ENCODE measurements around the gene FAM149B1.

FAM149B1 gene

DNA sequence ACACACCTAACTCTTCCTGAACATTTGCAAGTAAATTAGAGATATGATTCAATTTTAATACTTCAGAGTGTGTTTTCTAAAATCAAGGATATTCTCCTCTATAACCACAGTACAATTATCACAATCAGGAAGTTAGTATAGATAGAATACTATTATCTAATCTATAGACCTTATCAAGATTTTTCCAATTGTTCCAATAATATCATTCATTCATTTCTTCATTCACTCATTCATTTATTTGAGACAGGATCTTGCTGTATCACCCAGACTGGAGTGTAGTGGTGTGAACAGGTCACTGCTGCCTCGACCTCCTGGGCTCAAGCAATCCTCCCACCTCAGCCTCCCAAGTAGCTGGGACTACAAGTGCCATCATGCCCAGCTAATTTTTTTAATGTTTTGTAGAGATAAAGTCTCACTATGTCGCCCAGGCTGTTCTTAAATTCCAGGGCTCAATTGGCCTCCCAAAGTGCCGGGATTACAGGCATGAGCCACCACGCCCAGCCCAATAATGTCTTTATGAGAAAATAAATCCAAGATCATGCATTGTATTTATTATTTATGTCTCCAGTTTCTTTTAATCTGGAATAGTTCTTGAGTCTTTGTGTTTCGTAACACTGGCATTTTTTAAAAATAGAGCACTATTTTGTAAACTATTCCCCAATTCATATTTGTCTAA is 95.1 kb downstream of the FAM149B1 start:
- Mint-ChIP-seq H3K27me3 (no peaks in the 10 kb centered on the region), H3K27ac (no peak overlapping the region), H3K9me3 (ENCODE audit: low read depth) (no peaks in the 10 kb centered on the region), H3K36me3 (no peaks in the 10 kb centered on the region), H3K4me1 (ENCODE audit: low read depth) (no peaks in the 10 kb centered on the region), H3K4me3 (no peak overlapping the region)

GRCh38 chr10:73263693-73264347 is 95.9 kb downstream of the FAM149B1 start:
- Mint-ChIP-seq H3K27me3 (no peaks in the 10 kb centered on the region), H3K36me3 (no peaks in the 10 kb centered on the region), H3K27ac (no peak overlapping the region), H3K4me1 (ENCODE audit: low read depth) (no peaks in the 10 kb centered on the region), H3K4me3 (no peak overlapping the region), H3K9me3 (ENCODE audit: low read depth) (no peaks in the 10 kb centered on the region)

- H3K27me3 Mint-ChIP-seq: no peaks in the 10 kb centered on the region
- H3K4me3 Mint-ChIP-seq: no peak overlapping the region
- no peak overlapping the region for H3K27ac Mint-ChIP-seq
- H3K36me3 Mint-ChIP-seq: no peaks in the 10 kb centered on the region
- H3K4me1 Mint-ChIP-seq (ENCODE audit: low read depth): no peaks in the 10 kb centered on the region
- no peaks in the 10 kb centered on the region for H3K9me3 Mint-ChIP-seq (ENCODE audit: low read depth)
Measured at GRCh38 chr10:73264423-73264822, 96.5 kb downstream of the FAM149B1 start.

DNA sequence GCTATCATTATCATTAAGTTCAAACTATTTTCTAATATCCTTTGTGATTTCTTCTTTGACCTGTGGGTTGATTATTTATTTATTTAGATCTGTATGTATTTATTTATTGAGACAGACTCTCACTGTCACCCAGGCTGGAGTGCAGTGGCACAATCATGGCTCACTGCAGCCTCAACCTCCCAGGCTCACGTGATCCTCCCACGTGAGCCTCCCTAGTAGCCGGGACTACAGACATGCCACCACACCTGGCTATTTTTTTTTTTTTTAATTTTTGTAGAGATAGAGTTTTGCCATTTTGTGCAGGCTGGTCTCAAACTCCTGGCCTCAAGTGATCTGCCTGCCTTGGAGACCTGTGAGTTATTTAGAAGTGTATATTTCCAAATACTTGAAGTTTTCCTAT is 113.2 kb downstream of the FAM149B1 start:
- H3K27ac Mint-ChIP-seq: no peak overlapping the region
- no peaks in the 10 kb centered on the region for H3K4me1 Mint-ChIP-seq (ENCODE audit: low read depth)
- no peaks in the 10 kb centered on the region for H3K27me3 Mint-ChIP-seq
- H3K4me3 Mint-ChIP-seq: no peak overlapping the region
- peaks cover 6% of the 10 kb centered on the region for H3K36me3 Mint-ChIP-seq
- no peaks in the 10 kb centered on the region for H3K9me3 Mint-ChIP-seq (ENCODE audit: low read depth)

DNA sequence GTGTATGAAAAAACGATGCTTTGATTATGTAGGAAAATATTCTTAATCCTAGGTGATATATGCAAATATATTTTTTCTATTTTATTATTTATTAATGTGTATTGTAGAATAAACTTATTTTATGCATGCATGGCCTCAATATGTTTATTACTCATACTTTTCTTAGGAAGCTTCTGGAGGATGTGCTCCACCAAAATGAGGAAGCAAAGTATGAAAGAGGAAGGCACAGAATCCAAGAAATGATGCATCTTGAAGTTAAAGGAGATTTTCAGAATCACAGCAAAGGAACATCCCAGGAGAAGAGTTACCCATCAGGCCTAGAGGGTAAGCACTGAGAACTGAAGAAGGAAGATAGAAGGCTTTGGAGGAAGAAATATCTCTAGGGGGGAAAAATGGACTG is 119.5 kb downstream of the FAM149B1 start:
- peaks cover 13% of the 10 kb centered on the region for H3K36me3 Mint-ChIP-seq
- no peaks in the 10 kb centered on the region for H3K4me1 Mint-ChIP-seq (ENCODE audit: low read depth)
- no peak overlapping the region for H3K27ac Mint-ChIP-seq
- no peak overlapping the region for H3K4me3 Mint-ChIP-seq
- H3K27me3 Mint-ChIP-seq: no peaks in the 10 kb centered on the region
- no peaks in the 10 kb centered on the region for H3K9me3 Mint-ChIP-seq (ENCODE audit: low read depth)

DNA sequence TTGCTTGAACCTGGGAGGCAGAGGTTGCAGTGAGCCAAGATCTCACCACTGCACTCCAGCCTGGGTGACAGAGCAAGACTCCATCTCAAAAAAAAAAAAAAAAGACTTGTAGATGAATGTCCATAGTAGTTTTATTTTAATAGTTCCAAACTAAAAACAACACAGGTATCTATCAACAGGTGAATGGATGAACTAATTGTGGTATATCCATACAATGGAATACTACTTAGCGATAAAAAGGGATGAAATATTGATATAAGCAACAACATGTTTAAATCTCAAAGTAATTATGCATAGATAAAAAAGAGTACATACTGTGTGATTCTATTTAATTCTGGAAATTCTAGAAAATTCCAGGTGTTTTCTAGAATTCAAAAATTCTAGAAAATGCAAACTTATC is 122.0 kb downstream of the FAM149B1 start:
- Mint-ChIP-seq H3K27me3 (no peaks in the 10 kb centered on the region), H3K36me3 (peaks cover 13% of the 10 kb centered on the region), H3K27ac (no peak overlapping the region), H3K9me3 (ENCODE audit: low read depth) (no peaks in the 10 kb centered on the region), H3K4me1 (ENCODE audit: low read depth) (no peaks in the 10 kb centered on the region), H3K4me3 (no peak overlapping the region)

DNA sequence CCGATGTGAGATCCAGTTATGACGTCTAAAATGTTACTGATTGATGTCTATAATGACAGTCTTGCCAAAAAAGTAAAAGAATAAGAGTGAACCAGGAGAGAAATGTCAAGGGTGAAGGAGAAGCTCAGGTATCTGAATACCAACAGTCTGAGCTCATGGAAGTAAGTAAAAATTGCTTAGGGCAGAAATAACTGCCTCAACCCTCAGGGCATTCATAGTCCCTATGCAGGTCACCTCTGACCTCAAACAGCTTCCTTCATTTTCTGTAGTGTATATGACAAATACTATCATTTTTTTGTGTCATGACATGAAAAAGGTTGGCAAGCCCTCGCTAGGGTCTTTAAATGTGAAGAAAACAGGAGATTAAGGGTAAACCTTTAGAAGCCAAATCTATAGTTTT is 125.5 kb downstream of the FAM149B1 start:
- Mint-ChIP-seq H3K27me3 (no peaks in the 10 kb centered on the region), H3K36me3 (peaks cover 10% of the 10 kb centered on the region), H3K4me1 (ENCODE audit: low read depth) (no peaks in the 10 kb centered on the region), H3K27ac (no peak overlapping the region), H3K4me3 (no peak overlapping the region), H3K9me3 (ENCODE audit: low read depth) (no peaks in the 10 kb centered on the region)

Data from activated naive CD8-positive, alpha-beta T cell (primary cell).